ENCODE data around the gene MPPED1.

MPPED1 gene

GRCh38 chr22:43448048-43448447 lies 36.2 kb downstream of the MPPED1 start:
- Histone ChIP-seq H3K9me3 (ENCODE audit: insufficient read depth, low read length) (no peaks in the 10 kb centered on the region), H3K27ac (ENCODE audit: low read depth, low read length) (no peak overlapping the region), H3K79me2 (ENCODE audit: insufficient read depth, low read length) (no peaks in the 10 kb centered on the region), H3K27me3 (ENCODE audit: low read length) (no peaks in the 10 kb centered on the region), H4K20me1 (ENCODE audit: low read depth, low read length) (no peaks in the 10 kb centered on the region), H3K36me3 (ENCODE audit: low read length) (no peaks in the 10 kb centered on the region), H3K9me2 (replicated peaks; ENCODE audit: insufficient read depth, low read length) (no peaks in the 10 kb centered on the region), H3K4me3 (ENCODE audit: insufficient read depth, low read length, poor library complexity, severe bottlenecking) (no peak overlapping the region), H3K9ac (ENCODE audit: low read length) (no peak overlapping the region), H3K4me2 (ENCODE audit: low read depth, low read length, poor library complexity, severe bottlenecking) (no peak overlapping the region), H3F3A (ENCODE audit: insufficient read depth) (no peaks in the 10 kb centered on the region), H2AFZ (ENCODE audit: low read depth, low read length, severe bottlenecking) (no peak overlapping the region)
- TF ChIP-seq EZH2phosphoT487 (conservative IDR thresholded peaks at IDR 0.05; ENCODE audit: low read length), result no peak
- TF ChIP-seq CTCF (IDR thresholded peaks at IDR 0.05; ENCODE audit: insufficient read depth, low read length, poor library complexity, severe bottlenecking), result no peak

DNA sequence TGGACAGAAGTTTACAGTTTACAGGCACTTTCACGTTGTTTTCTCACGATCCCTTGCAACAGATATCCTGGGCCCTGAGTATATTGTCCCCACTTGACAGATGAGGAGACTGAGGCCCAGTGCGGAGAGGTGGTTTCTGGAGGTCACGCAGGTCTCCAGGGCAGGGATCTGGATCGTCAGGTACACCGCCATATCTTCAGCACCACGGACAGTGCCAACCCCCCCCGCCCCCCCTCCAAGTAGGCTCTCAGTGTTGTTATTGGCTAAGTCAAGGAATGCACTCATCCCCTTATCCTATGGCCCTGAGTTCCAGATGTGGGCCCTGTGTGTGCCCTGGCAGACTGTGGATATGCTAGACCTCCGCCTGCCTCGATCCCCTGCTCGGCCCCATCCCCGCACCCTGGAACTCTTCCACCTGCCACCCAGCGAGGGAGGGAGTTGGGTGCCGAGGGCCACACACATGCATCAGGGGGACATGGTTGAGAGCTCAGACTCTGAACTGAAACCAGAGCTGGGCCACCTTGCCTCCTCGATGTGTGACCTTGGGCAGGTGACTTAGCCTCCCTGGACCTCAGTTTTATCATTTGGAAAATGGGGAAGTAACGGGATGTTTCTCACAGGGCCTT lies 37.5 kb downstream of the MPPED1 start:
- H4K20me1 ChIP-seq (ENCODE audit: low read depth, low read length), result no peaks in the 10 kb centered on the region
- H3K27me3 ChIP-seq (ENCODE audit: low read length), result no peaks in the 10 kb centered on the region
- H3K4me2 ChIP-seq (ENCODE audit: low read depth, low read length, poor library complexity, severe bottlenecking), result no peak overlapping the region
- H2AFZ ChIP-seq (ENCODE audit: low read depth, low read length, severe bottlenecking), result no peak overlapping the region
- H3K9ac ChIP-seq (ENCODE audit: low read length), result no peak overlapping the region
- no peak overlapping the region for H3K27ac ChIP-seq (ENCODE audit: low read depth, low read length)
- no peaks in the 10 kb centered on the region for H3F3A ChIP-seq (ENCODE audit: insufficient read depth)
- H3K4me3 ChIP-seq (ENCODE audit: insufficient read depth, low read length, poor library complexity, severe bottlenecking), result no peak overlapping the region
- TF ChIP-seq CTCF (IDR thresholded peaks at IDR 0.05; ENCODE audit: insufficient read depth, low read length, poor library complexity, severe bottlenecking) (no peak), EZH2phosphoT487 (conservative IDR thresholded peaks at IDR 0.05; ENCODE audit: low read length) (no peak)
- H3K36me3 ChIP-seq (ENCODE audit: low read length), result no peaks in the 10 kb centered on the region
- no peaks in the 10 kb centered on the region for H3K9me3 ChIP-seq (ENCODE audit: insufficient read depth, low read length)
- H3K79me2 ChIP-seq (ENCODE audit: insufficient read depth, low read length), result no peaks in the 10 kb centered on the region
- no peaks in the 10 kb centered on the region for H3K9me2 ChIP-seq (replicated peaks; ENCODE audit: insufficient read depth, low read length)

DNA sequence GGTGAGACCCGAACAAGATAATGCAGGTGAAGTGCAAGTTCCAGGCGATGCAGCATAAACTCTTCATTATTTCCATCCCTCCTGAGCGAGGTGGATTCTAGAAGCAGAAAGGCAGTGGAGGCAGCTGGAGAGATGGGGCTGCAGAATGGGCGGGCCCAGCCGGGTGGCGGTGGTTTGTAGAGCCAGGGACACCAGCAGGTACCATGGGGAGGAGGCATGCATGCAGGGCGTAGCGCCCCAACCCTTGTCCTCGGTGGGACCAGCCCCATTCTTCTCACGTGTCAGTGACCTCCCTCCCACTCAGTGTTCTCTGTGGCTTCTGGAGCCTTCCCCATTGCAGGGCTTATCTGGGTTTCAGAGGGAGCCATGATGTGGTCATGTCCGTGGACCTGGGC lies 38.0 kb downstream of the MPPED1 start:
- Histone ChIP-seq H3F3A (ENCODE audit: insufficient read depth) (no peaks in the 10 kb centered on the region), H3K79me2 (ENCODE audit: insufficient read depth, low read length) (no peaks in the 10 kb centered on the region), H3K9me3 (ENCODE audit: insufficient read depth, low read length) (no peaks in the 10 kb centered on the region), H3K4me2 (ENCODE audit: low read depth, low read length, poor library complexity, severe bottlenecking) (no peak overlapping the region), H3K27me3 (ENCODE audit: low read length) (no peaks in the 10 kb centered on the region), H3K27ac (ENCODE audit: low read depth, low read length) (no peak overlapping the region), H3K9ac (ENCODE audit: low read length) (no peak overlapping the region), H3K4me3 (ENCODE audit: insufficient read depth, low read length, poor library complexity, severe bottlenecking) (no peak overlapping the region), H2AFZ (ENCODE audit: low read depth, low read length, severe bottlenecking) (no peak overlapping the region), H3K36me3 (ENCODE audit: low read length) (no peaks in the 10 kb centered on the region), H4K20me1 (ENCODE audit: low read depth, low read length) (no peaks in the 10 kb centered on the region), H3K9me2 (replicated peaks; ENCODE audit: insufficient read depth, low read length) (no peaks in the 10 kb centered on the region)
- no peak for TF ChIP-seq EZH2phosphoT487 (conservative IDR thresholded peaks at IDR 0.05; ENCODE audit: low read length)
- no peak for TF ChIP-seq CTCF (IDR thresholded peaks at IDR 0.05; ENCODE audit: insufficient read depth, low read length, poor library complexity, severe bottlenecking)

Measured in SU-DHL-6 (cell line).